ENCODE results near the gene DUSP10.

The DUSP10 gene

GRCh38 chr1:221696027-221696426 lies 45.9 kb downstream of the DUSP10 start:
- H3K4me1 ChIP-seq (ENCODE audit: control insufficient read depth in 1 of 2, insufficient read depth in 1 of 2, low read depth in 1 of 2, low read length in 1 of 2) = no peaks in the 10 kb centered on the region
- no peaks in the 10 kb centered on the region for H3K27me3 ChIP-seq
- no peaks in the 10 kb centered on the region for H3K36me3 ChIP-seq
- H3K4me3 ChIP-seq (ENCODE audit: low read depth in 1 of 2, low read length in 1 of 2) = no peak overlapping the region
- no peak for TF ChIP-seq CTCF (IDR thresholded peaks at IDR 0.05)
- H3K9me3 ChIP-seq = no peaks in the 10 kb centered on the region
- H3K27ac ChIP-seq = no peak overlapping the region

- no peaks in the 10 kb centered on the region for H3K9me3 ChIP-seq
- no peaks in the 10 kb centered on the region for H3K4me1 ChIP-seq (ENCODE audit: control insufficient read depth in 1 of 2, insufficient read depth in 1 of 2, low read depth in 1 of 2, low read length in 1 of 2)
- H3K27ac ChIP-seq = no peak overlapping the region
- no peaks in the 10 kb centered on the region for H3K36me3 ChIP-seq
- H3K4me3 ChIP-seq (ENCODE audit: low read depth in 1 of 2, low read length in 1 of 2) = no peak overlapping the region
- no peaks in the 10 kb centered on the region for H3K27me3 ChIP-seq
- no peak for TF ChIP-seq CTCF (IDR thresholded peaks at IDR 0.05)
Measured at GRCh38 chr1:221695301-221695700, 46.6 kb downstream of the DUSP10 start.

- Histone ChIP-seq H3K4me1 (ENCODE audit: control insufficient read depth in 1 of 2, insufficient read depth in 1 of 2, low read depth in 1 of 2, low read length in 1 of 2) (no peaks in the 10 kb centered on the region), H3K27me3 (no peaks in the 10 kb centered on the region), H3K4me3 (ENCODE audit: low read depth in 1 of 2, low read length in 1 of 2) (no peak overlapping the region), H3K9me3 (no peaks in the 10 kb centered on the region), H3K36me3 (no peaks in the 10 kb centered on the region), H3K27ac (no peak overlapping the region)
- TF ChIP-seq CTCF (IDR thresholded peaks at IDR 0.05) = no peak
Measured at GRCh38 chr1:221694109-221694508, 47.8 kb downstream of the DUSP10 start.

- Histone ChIP-seq H3K36me3 (no peaks in the 10 kb centered on the region), H3K27me3 (no peaks in the 10 kb centered on the region), H3K4me1 (ENCODE audit: control insufficient read depth in 1 of 2, insufficient read depth in 1 of 2, low read depth in 1 of 2, low read length in 1 of 2) (no peaks in the 10 kb centered on the region), H3K9me3 (no peaks in the 10 kb centered on the region), H3K4me3 (ENCODE audit: low read depth in 1 of 2, low read length in 1 of 2) (no peak overlapping the region), H3K27ac (no peak overlapping the region)
- no peak for TF ChIP-seq CTCF (IDR thresholded peaks at IDR 0.05)
Measured at GRCh38 chr1:221693087-221693486, 48.8 kb downstream of the DUSP10 start.

GRCh38 chr1:221692643-221693042 lies 49.2 kb downstream of the DUSP10 start:
- Histone ChIP-seq H3K27ac (no peak overlapping the region), H3K9me3 (no peaks in the 10 kb centered on the region), H3K36me3 (no peaks in the 10 kb centered on the region), H3K4me3 (ENCODE audit: low read depth in 1 of 2, low read length in 1 of 2) (no peak overlapping the region), H3K4me1 (ENCODE audit: control insufficient read depth in 1 of 2, insufficient read depth in 1 of 2, low read depth in 1 of 2, low read length in 1 of 2) (no peaks in the 10 kb centered on the region), H3K27me3 (no peaks in the 10 kb centered on the region)
- TF ChIP-seq CTCF (IDR thresholded peaks at IDR 0.05) = no peak

- no peaks in the 10 kb centered on the region for H3K9me3 ChIP-seq
- no peaks in the 10 kb centered on the region for H3K27me3 ChIP-seq
- no peak overlapping the region for H3K4me3 ChIP-seq (ENCODE audit: low read depth in 1 of 2, low read length in 1 of 2)
- H3K27ac ChIP-seq = no peak overlapping the region
- H3K36me3 ChIP-seq = no peaks in the 10 kb centered on the region
- no peaks in the 10 kb centered on the region for H3K4me1 ChIP-seq (ENCODE audit: control insufficient read depth in 1 of 2, insufficient read depth in 1 of 2, low read depth in 1 of 2, low read length in 1 of 2)
- TF ChIP-seq CTCF (IDR thresholded peaks at IDR 0.05) = no peak
Measured at GRCh38 chr1:221691261-221691660, 50.6 kb downstream of the DUSP10 start.
